Mesodermal cell (in vitro differentiated cells): ENCODE data around the gene NTRK1.

Experiments used
- H3K27ac ChIP-seq: 2 replicates; pipeline ENCODE4 v1.7.0; 2013; ENCODE audit warnings: mild to moderate bottlenecking, low read depth, low read length, moderate library complexity; ENCODE audit not compliant: severe bottlenecking
- H3K36me3 ChIP-seq: 2 replicates; pipeline ENCODE4 v1.7.1; 2013; ENCODE audit warnings: mild to moderate bottlenecking, low read length, moderate library complexity; ENCODE audit not compliant: control insufficient read depth, insufficient read depth
- H3K4me1 ChIP-seq: one replicate; pipeline ENCODE4 v1.7.1; 2013; ENCODE audit warnings: mild to moderate bottlenecking, low read length; ENCODE audit not compliant: insufficient read depth, control insufficient read depth, poor library complexity, severe bottlenecking
- H3K4me3 ChIP-seq: 2 replicates; pipeline ENCODE4 v1.7.0; 2013; ENCODE audit warnings: low read length, control low read depth, mild to moderate bottlenecking; ENCODE audit not compliant: insufficient read depth, poor library complexity, severe bottlenecking; ENCODE audit errors: extremely low read depth
- H3K9me3 ChIP-seq: 2 replicates; pipeline ENCODE4 v1.7.1; 2013; ENCODE audit warnings: mild to moderate bottlenecking, low read length, moderate library complexity; ENCODE audit not compliant: control insufficient read depth
- WGBS, 2 experiments: methylation state at CpG; one replicate each; pipeline ENCODE4 v1.1.5; 2013; ENCODE audit warnings: missing lambda C conversion rate in 2 of 2; ENCODE audit not compliant: insufficient coverage in 2 of 2; 5-methylcytosine and 5-hydroxymethylcytosine counted together

NTRK1 gene

DNA sequence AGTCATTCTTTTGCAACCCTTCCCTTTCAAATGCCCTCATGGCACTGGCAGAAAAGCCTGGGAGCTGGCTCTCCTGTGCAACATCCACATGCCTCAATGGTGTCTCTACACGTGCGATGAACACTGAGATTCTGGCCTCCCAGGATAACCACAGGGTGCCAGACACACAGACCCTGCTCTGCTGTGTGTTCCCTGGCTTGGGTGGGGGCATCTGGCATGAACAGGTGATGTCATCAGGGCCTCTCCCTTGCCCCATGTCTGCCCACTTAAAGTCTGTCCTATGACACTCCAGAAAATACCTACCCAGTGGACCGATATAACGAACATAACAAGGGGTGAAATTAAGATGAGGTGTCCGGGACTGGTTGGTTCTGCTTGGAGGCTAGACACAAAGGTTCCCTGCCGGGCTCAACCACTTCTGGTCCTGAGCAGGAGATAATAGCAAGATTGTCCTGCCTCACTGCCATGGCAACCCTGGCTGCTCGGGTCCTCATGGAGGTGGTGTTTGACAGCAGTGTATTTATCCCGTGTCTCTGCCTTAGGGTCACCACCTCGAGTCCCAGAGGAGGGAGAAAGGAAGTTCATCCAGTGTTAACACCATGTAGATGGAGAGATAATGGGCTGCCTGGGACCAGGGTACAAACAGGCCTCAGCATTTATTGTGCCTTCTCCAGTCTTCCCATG lies 21.1 kb upstream of the NTRK1 start:
- Histone ChIP-seq H3K9me3 (no peaks in the 10 kb centered on the region), H3K36me3 (no peaks in the 10 kb centered on the region), H3K27ac (no peak overlapping the region), H3K4me1 (no peaks in the 10 kb centered on the region), H3K4me3 (no peak overlapping the region)
- 21 to 38% methylated on average over 6 to 9 of the region's 9 CpGs for WGBS, 2 experiments

DNA sequence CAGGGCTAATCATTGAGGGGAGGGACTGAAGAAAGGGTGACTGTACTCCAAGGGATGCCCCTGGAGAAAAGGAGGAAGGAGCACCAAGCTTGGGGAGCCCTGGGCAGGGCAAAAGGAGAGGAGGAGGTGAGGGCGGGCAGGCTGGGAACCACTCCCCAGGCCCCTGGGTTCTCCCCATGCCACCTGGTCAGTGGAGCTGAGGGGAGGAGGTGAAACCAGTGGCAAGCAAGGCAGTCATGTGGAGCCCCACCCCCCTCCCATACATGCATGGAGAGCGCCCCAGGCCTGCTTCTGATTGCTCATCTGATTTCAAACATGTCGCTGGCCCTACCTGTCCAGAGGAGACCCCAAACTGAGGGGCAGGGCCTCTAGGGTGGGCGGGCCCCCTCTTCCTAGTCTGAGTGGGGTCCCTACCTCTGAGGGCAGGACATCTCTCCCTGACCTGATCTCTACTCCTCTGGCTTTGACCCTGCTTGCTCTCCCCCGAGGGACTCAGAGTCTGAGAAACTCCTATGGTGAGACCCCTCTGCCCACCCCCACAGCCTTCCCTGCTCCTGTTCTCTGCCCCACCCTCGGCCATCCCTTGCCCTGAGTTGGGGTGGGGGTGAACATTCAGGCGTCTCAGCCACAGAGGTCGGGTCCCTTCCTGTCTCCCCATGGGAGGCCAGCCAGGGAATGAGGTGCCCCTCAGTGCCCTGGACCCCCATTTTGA lies 20.3 kb upstream of the NTRK1 start:
- no peaks in the 10 kb centered on the region for H3K9me3 ChIP-seq
- no peak overlapping the region for H3K4me3 ChIP-seq
- no peaks in the 10 kb centered on the region for H3K4me1 ChIP-seq
- no peak overlapping the region for H3K27ac ChIP-seq
- no peaks in the 10 kb centered on the region for H3K36me3 ChIP-seq
- 69 to 73% methylated on average over 3 to 4 of the region's 8 CpGs for WGBS, 2 experiments

DNA sequence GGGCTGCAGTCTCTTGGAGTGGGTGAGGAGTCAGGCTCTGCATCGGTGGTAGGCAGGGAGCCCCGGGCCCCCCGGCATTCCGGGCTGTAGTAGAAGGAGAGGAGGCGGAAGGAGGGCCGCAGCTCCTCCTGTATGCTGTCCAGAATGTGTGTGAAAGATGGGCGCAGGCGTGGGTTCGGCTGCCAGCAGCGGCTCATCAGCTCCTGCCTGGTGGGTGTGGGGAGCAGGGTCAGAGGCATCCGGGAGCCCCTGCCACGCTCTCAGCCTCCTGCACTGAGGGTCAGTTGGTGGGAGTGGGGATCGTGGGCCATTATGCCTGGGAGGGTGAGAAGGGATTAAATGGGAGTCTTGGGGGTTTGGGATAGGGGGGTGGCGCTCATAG lies 19.8 kb upstream of the NTRK1 start:
- no peaks in the 10 kb centered on the region for H3K36me3 ChIP-seq
- no peaks in the 10 kb centered on the region for H3K4me1 ChIP-seq
- WGBS, 2 experiments, result 78 to 98% methylated on average over 6 to 14 of the region's 14 CpGs
- no peaks in the 10 kb centered on the region for H3K9me3 ChIP-seq
- H3K27ac ChIP-seq, result no peak overlapping the region
- no peak overlapping the region for H3K4me3 ChIP-seq

DNA sequence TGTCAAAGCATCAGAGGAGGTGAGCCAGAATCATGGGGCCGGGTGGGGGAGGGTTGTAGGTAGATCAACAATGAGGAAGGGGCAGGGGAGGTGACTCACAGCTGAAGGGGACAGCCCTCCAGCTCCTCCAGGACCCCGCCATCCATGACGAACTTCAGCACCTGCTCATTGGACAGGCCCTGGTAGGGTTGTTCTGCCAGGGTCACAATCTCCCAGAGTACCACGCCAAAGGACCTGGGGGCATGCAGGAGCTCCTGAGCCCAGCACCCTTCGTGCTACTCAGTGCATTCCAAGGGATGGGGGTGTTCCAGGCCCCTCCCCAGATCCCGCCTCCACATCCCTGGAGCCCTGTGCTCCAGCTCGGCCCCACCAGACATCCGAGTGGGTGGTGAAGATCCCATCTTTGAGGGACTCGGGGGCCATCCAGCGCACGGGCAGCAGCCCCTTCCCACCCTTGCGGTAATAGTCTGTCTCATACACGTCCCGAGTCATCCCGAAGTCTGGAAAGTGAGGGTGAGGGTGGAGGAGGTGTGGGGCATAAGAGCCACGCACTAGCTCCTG lies 19.3 kb upstream of the NTRK1 start:
- no peak overlapping the region for H3K4me3 ChIP-seq
- no peaks in the 10 kb centered on the region for H3K4me1 ChIP-seq
- no peaks in the 10 kb centered on the region for H3K36me3 ChIP-seq
- 64 to 76% methylated on average over 7 to 13 of the region's 16 CpGs for WGBS, 2 experiments
- no peaks in the 10 kb centered on the region for H3K9me3 ChIP-seq
- H3K27ac ChIP-seq, result no peak overlapping the region

DNA sequence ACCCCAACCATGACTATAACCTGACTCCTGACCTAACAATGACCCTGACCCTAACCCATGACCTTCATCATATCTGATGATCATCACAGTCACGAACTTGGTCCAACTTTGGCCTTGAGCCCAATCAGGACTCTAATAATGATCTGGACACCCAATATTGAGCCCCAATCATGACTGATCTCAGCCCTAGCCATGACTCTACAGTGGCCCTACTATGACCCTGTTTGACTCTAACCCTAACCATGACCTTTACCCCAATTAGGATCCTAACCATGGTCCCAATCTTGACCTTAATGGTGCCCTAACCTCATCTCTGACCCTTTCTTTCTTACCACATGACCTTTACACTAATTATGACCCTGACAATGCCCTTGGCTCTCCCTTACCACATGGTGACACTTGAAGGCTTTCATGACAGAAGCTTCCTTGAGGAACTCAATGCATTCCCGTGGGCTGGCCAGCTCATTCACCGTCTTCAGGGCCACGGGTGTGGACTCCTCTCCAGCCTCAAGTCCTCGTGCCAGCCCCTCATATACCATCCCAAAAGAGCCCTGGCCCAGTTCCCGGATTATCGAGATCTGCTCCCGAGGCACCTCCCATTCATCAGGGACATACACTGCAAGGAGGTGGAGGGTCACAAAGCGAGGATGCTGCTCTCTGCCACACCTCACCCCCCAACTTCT lies 17.9 kb upstream of the NTRK1 start:
- Histone ChIP-seq H3K4me3 (no peak overlapping the region), H3K27ac (no peak overlapping the region), H3K36me3 (no peaks in the 10 kb centered on the region), H3K4me1 (no peaks in the 10 kb centered on the region), H3K9me3 (no peaks in the 10 kb centered on the region)
- 80 to 86% methylated on average over 5 to 8 of the region's 9 CpGs for WGBS, 2 experiments

DNA sequence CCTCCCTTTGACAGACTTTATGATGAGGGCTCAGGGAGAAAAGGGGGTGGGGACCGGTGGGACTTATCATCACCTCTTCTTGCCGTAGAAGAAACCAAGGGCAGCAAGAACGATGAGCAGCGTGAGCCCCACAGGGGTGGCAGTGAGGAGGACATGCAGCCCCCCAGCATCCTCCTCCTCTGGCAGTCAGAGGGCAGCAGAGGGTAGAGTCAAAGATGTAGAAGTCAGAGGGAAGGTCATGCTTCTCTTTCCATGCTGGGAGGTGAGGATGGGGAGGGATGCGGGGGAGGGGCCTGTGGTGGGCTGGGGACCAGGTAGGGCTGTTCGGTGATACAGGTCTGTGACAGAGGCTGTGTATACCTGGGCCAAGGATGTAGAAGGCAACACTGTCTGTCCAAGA lies 16.6 kb upstream of the NTRK1 start:
- 62 to 64% methylated on average over 6 of the region's 6 CpGs for WGBS, 2 experiments
- Histone ChIP-seq H3K27ac (no peak overlapping the region), H3K4me3 (no peak overlapping the region), H3K4me1 (no peaks in the 10 kb centered on the region), H3K36me3 (no peaks in the 10 kb centered on the region), H3K9me3 (no peaks in the 10 kb centered on the region)

DNA sequence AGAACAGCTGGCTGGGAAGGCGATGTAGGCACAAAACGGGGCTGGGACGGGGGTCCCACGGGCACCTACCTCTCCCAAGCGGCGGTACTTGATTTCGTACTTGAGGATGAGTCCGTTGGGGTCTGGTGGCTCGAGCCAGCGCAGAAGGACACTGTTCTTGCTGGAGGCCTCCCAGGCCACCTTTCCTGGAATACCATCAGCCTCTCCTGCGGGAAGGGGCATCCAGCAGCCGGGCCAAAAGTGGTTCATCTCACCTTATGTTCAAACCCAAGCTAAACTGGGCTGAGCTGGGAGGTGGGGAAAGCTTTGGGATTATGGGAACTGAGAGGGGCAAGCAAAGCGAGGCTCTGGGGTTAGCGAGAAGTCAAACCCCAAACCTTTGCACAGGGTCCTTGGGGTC lies 16.0 kb upstream of the NTRK1 start:
- Histone ChIP-seq H3K4me1 (no peaks in the 10 kb centered on the region), H3K9me3 (no peaks in the 10 kb centered on the region), H3K4me3 (no peak overlapping the region), H3K36me3 (no peaks in the 10 kb centered on the region), H3K27ac (no peak overlapping the region)
- WGBS, 2 experiments, result 61 to 74% methylated on average over 12 to 13 of the region's 14 CpGs

DNA sequence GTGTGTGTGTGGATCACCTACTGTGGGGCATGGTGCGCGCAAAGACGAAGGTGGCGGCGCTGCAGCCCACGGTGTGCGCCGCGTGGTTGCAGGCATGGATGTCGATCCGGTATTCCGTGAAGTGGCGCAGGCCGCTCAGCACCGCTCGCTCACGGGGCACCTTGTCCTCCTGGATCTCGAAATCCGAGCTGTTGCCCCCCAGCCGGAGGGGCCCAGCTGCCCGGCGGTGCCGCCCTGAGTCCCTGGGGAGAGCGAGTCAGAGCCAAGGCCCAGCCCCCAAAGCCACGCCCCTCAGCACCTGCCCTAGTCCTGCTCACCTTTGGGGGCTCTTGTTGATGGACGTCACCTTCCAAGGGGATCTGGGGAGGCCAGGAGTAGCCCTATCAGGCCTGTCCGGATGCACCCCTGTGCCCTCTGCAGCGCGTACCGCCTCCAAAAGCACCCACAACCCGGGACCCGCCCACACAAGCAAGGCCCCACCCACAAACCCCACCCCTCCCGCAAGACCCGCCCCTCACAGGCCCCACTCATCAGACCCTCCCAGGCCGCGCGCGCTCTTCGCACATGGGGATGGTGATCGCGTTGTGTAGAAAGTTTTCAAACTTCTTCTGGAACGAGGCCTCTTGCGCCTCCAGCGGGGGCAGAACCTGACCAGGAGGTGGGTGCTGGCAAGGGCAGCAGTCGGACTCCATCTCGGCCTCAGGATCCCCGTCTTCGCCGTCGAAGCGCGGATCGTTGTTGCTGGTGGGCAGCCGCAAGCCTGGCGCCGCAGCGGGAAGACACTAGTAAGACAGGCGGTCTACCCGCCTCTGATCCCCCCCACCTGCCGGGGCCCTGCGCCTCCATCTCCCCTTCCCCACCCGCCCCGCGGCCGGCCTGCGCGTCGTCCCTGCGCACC lies 15.4 kb upstream of the NTRK1 start:
- no peak overlapping the region for H3K4me3 ChIP-seq

DNA sequence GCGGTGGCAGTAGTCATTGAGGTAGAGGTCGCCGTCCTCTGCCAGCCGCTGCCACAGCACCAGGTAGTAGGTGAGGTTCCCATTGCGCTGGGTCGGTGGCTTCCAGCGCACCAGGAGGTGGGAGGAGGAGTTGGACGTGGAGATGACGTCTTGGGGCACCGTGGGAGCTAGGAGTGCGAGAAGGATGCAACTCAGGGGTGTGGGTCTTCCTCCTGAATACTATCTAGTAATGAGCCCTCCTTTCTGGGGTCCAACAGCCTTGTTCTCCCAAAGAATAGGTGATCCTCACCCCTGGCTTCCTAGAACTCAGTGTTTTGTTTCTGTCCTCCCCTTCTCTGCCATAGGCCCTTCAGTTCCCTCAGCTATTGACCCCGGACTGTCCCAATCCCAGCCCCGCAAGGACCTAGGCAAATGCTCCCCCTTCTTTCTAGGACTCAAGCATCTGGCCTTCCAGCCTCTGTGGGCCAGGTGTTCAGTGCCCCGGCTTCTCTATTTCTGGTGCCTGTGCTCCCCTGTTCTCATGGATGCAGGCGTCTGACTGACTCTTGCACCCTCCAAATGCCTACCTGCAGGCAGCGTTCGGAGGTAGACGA lies 14.6 kb upstream of the NTRK1 start:
- H3K4me1 ChIP-seq, result no peaks in the 10 kb centered on the region
- no peak overlapping the region for H3K27ac ChIP-seq
- 48 to 58% methylated on average over 14 to 16 of the region's 18 CpGs for WGBS, 2 experiments

More for the DNA sequence above, 15.4 kb upstream of the NTRK1 start:
- WGBS, 2 experiments, result 19 to 23% methylated on average over 48 to 49 of the region's 69 CpGs
- H3K9me3 ChIP-seq, result no peaks in the 10 kb centered on the region
- no peaks in the 10 kb centered on the region for H3K36me3 ChIP-seq
- H3K4me1 ChIP-seq, result no peaks in the 10 kb centered on the region
- H3K27ac ChIP-seq, result no peak overlapping the region

DNA sequence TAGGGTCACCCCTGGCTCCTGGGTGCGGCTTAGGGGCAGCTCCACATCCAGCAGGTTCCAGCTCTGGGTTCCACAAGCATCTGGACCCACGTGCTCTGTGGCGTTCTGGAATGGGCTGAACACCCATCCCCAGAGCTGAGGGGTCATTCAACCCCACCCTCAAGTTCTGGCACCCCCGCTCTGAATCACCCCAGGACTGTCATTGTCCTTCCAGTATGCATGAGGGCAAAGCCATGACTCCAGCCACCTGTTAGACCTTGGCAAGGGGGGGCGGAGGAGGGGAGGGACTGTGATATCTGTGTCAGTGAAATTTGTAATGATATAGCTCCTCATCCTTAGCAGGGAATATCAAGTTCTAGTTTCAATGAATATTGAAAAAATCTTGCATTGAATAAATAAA lies 14.0 kb upstream of the NTRK1 start:
- WGBS, 2 experiments, result 72 to 93% methylated on average over 3 to 4 of the region's 5 CpGs
- H3K4me3 ChIP-seq, result no peak overlapping the region
- no peaks in the 10 kb centered on the region for H3K36me3 ChIP-seq
- H3K9me3 ChIP-seq, result no peaks in the 10 kb centered on the region
- no peak overlapping the region for H3K27ac ChIP-seq
- H3K4me1 ChIP-seq, result no peaks in the 10 kb centered on the region

More for the DNA sequence above, 14.6 kb upstream of the NTRK1 start:
- Histone ChIP-seq H3K4me3 (no peak overlapping the region), H3K9me3 (no peaks in the 10 kb centered on the region), H3K36me3 (no peaks in the 10 kb centered on the region)
